ENCODE measurements around the gene EID1. TPM values are rescaled to one million over a fixed set of nuclear protein-coding genes. Genes with fewer than 3 reads are reported as not detected.

The EID1 gene, protein sequence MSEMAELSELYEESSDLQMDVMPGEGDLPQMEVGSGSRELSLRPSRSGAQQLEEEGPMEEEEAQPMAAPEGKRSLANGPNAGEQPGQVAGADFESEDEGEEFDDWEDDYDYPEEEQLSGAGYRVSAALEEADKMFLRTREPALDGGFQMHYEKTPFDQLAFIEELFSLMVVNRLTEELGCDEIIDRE
- 100 to 1,000 TPM in 1 of 4 donors, 10 to 100 TPM in 3; 33.6 to 189 (median 66.1) TPM for total RNA-seq

DNA sequence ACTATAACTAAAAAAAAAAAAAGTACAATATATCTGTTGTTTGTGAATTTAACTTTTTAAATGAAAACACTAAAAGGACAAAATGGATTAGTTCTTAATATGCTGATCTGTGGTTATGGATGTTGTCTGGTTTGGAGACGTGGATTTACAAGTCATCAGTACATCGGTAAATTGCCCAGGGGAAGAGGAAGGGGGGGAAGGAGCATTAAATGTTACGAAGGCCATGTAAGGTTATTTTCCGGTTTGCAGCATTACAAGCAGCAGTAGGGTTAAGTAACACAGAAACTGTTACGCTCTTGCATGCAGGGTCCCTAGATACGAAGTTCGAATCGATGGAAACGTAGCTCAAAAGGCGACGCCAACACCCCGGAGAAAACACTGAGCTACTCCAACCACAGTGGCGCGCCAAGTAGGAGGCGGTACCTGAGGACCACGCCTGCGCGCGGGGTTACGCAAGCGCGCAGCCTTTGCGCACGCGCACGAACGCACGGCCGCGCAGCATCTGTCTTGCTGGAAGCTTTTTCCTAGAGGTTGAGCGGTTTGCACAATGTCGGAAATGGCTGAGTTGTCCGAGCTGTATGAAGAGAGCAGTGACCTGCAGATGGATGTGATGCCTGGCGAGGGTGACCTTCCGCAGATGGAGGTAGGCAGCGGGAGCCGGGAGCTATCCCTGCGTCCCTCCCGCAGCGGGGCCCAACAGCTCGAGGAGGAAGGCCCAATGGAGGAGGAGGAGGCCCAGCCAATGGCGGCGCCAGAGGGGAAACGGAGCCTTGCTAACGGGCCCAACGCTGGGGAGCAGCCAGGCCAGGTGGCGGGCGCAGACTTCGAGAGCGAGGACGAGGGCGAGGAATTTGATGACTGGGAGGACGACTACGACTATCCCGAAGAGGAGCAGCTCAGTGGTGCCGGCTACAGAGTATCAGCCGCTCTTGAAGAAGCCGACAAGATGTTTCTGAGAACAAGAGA, at the start of gene EID1:
Gene EID1, plus strand, starts transcription at position 505 of the 966 bp plus-strand sequence. Its CDS starts 43 bp downstream, at position 548.
- H3K36me3 ChIP-seq = no peaks in the 10 kb centered on the region
- peaks cover 3 to 27% (median 8%) of the 10 kb centered on the region in 3 donors for H3K4me1 ChIP-seq
- H3K27ac ChIP-seq = peak within 1 kb of the TSS; percentile 65 to 93 (median 88)
- peak in 2 of 4 donors; percentile 49 to 86 for TF ChIP-seq POLR2A (IDR thresholded peaks at IDR 0.05)
- TF ChIP-seq, protein P1, sequence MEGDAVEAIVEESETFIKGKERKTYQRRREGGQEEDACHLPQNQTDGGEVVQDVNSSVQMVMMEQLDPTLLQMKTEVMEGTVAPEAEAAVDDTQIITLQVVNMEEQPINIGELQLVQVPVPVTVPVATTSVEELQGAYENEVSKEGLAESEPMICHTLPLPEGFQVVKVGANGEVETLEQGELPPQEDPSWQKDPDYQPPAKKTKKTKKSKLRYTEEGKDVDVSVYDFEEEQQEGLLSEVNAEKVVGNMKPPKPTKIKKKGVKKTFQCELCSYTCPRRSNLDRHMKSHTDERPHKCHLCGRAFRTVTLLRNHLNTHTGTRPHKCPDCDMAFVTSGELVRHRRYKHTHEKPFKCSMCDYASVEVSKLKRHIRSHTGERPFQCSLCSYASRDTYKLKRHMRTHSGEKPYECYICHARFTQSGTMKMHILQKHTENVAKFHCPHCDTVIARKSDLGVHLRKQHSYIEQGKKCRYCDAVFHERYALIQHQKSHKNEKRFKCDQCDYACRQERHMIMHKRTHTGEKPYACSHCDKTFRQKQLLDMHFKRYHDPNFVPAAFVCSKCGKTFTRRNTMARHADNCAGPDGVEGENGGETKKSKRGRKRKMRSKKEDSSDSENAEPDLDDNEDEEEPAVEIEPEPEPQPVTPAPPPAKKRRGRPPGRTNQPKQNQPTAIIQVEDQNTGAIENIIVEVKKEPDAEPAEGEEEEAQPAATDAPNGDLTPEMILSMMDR (IDR thresholded peaks at IDR 0.05) = peak in 1 of 6 experiments; percentile 32
- H3K9me3 ChIP-seq = no peaks in the 10 kb centered on the region
- H3K4me3 ChIP-seq = peak within 1 kb of the TSS; percentile 50 to 83 (median 68)
- peak; percentile 44 for DNase-seq
- intact Hi-C loops (cut with DNase I) = no loop called here
- WGBS, 2 donors = 0 to 1% methylated on average over 34 to 36 of the region's 58 CpGs
- no peaks in the 10 kb centered on the region for H3K27me3 ChIP-seq

DNA sequence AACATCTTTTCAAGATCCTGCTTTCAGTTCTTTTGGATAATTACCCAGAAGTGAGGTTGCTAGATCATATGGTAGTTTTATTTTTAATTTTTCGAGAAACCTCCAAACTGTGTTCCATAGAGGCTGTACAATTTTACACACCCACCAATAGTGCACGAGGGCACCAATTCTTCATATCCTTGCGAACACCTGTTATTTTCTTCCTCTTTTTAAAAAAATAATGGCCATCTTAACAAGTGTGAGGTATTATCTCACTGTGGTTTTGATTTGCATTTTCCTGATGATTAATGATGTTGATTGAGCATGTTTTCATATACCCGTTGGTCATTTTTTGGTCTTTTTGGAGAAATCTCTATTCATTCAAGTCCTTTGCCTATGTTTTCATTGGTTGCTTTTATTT, 49.5 kb upstream of the EID1 start:
- no peak for DNase-seq
- Histone ChIP-seq H3K4me3 (no peak overlapping the region), H3K4me1 (peaks cover 0 to 16% (median 0%) of the 10 kb centered on the region in 3 donors), H3K27me3 (no peaks in the 10 kb centered on the region), H3K9me3 (no peaks in the 10 kb centered on the region), H3K27ac (no peak overlapping the region), H3K36me3 (no peaks in the 10 kb centered on the region)
- TF ChIP-seq POLR2A (IDR thresholded peaks at IDR 0.05) = no peak
- TF ChIP-seq, protein P1 (IDR thresholded peaks at IDR 0.05) = no peak
- intact Hi-C loops (cut with DNase I) = no loop called here
- 54 to 66% methylated on average over 4 of the region's 4 CpGs for WGBS, 2 donors

DNA sequence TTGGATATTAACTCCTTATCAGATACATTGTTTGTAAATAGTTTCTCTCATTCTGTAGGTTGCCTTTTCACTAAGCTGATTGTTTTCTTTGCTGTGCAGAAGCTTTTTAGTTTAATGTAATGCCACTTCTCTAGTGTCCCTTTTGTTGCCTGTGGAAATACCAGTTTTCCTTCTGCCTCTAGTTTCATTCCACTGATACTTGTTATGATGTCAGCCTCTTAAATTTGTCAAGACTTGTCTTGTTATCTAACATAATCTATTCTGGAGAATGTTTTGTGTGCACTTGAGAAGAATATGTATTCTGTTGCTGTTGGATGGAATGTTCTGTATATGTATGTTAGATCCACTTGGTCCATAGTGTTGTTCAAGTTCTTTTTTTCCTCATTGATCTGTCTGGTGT, 49.0 kb upstream of the EID1 start:
- Histone ChIP-seq H3K9me3 (no peaks in the 10 kb centered on the region), H3K4me1 (peaks cover 0 to 16% (median 0%) of the 10 kb centered on the region in 3 donors), H3K27me3 (no peaks in the 10 kb centered on the region), H3K27ac (no peak overlapping the region), H3K4me3 (no peak overlapping the region), H3K36me3 (no peaks in the 10 kb centered on the region)
- no peak for DNase-seq
- intact Hi-C loops (cut with DNase I) = no loop called here
- TF ChIP-seq, protein P1 (IDR thresholded peaks at IDR 0.05) = no peak
- no peak for TF ChIP-seq POLR2A (IDR thresholded peaks at IDR 0.05)

DNA sequence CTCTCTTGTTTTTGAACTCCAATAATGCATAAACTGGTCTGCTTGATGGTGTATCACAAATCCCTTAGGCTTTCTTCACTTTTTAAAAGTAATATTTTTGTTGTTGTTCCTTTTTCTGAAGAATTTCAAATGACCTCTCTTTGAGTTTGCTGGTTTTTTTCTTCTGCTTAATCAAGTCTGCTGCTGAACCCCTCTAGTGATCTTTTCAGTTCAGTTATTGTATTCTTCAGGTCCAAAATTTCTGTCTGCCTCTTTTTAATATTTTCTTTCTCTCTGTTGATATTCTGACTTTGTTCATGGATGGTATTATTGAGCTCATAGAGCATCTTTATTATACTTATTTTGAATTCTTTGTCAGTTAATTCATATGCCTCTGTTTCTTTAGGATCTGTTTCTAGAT, 45.3 kb upstream of the EID1 start:
- no peak overlapping the region for H3K4me3 ChIP-seq
- DNase-seq = no peak
- TF ChIP-seq, protein P1 (IDR thresholded peaks at IDR 0.05) = no peak
- TF ChIP-seq POLR2A (IDR thresholded peaks at IDR 0.05) = no peak
- H3K27me3 ChIP-seq = no peaks in the 10 kb centered on the region
- H3K27ac ChIP-seq = no peak overlapping the region
- intact Hi-C loops (cut with DNase I) = no loop called here
- H3K36me3 ChIP-seq = no peaks in the 10 kb centered on the region
- H3K4me1 ChIP-seq = peaks cover 0 to 16% (median 0%) of the 10 kb centered on the region in 3 donors
- no peaks in the 10 kb centered on the region for H3K9me3 ChIP-seq

Data from esophagus squamous epithelium (tissue), 5 donors.